ENCODE measurements around the gene STEEP1. TPM values are rescaled to one million over a fixed set of nuclear protein-coding genes. Genes with fewer than 3 reads are reported as not detected.

STEEP1 gene
- 21.6 to 24.9 TPM (median 22.3 TPM) in 3 replicates for total RNA-seq

DNA sequence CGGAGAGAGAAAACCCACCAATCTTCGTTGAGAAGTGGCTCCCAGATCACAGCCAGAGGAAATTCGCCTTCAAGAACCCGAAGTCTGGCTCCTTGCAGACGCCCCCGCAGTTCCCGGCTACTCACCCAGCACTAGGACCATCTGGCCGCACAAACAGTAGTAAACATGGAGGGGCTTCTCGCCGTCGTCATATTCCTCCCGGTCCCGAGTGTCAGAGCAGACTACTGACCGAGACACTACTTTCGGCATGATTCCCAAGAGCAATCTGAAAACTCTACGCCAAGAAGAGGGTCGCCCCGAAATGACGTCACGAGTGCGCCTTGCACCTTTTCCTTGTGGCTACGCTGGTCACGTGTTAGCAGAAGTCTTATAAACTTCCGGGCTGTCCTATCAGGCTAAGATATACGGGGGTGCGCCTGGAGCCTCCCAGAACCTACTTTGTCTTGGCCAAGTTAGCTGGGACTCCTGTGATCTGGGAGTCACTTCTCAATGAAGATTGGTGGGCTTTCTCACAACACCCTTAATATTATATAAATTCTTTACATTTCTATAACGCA is at the start of gene STEEP1:
TSS of gene STEEP1 (minus strand) at position 303 of the 557 bp plus-strand sequence. CDS start at position 249, 54 bp downstream.
- Mint-ChIP-seq H3K36me3 (peaks cover 2% of the 10 kb centered on the region), H3K4me1 (peaks cover 6% of the 10 kb centered on the region), H3K27me3 (ENCODE audit: low read depth) (no peaks in the 10 kb centered on the region), H3K4me3 (peak within 1 kb of the TSS; percentile 95), H3K9me3 (peaks cover 13% of the 10 kb centered on the region), H3K27ac (peak within 1 kb of the TSS; percentile 98)
- TF ChIP-seq, protein P1, sequence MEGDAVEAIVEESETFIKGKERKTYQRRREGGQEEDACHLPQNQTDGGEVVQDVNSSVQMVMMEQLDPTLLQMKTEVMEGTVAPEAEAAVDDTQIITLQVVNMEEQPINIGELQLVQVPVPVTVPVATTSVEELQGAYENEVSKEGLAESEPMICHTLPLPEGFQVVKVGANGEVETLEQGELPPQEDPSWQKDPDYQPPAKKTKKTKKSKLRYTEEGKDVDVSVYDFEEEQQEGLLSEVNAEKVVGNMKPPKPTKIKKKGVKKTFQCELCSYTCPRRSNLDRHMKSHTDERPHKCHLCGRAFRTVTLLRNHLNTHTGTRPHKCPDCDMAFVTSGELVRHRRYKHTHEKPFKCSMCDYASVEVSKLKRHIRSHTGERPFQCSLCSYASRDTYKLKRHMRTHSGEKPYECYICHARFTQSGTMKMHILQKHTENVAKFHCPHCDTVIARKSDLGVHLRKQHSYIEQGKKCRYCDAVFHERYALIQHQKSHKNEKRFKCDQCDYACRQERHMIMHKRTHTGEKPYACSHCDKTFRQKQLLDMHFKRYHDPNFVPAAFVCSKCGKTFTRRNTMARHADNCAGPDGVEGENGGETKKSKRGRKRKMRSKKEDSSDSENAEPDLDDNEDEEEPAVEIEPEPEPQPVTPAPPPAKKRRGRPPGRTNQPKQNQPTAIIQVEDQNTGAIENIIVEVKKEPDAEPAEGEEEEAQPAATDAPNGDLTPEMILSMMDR (IDR thresholded peaks at IDR 0.05; ENCODE audit: unreplicated experiment), result no peak
- peak; percentile 63 to 83 for DNase-seq (ENCODE audit: low spot score in 2 of 2, unreplicated experiment in 2 of 2)

DNA sequence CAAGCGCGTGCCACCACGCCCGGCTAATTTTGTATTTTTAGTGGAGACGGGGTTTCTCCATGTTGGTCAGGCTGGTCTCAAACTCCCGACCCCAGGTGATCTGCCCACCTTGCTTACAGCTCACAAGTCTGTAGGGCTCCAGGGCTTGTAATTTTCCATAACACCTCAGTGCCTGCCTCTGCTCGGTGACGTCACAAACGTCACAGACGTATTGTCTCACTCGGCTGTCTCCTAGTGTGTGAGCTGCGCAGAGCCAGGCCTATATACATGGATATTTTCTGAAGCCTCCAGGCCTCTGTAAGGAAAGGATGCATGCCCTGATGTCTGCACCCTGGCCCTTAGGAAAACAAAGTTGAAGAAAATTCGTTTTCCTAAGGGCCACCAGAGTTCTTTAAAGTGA is 49.6 kb upstream of the STEEP1 start:
- H3K36me3 Mint-ChIP-seq, result no peaks in the 10 kb centered on the region
- H3K4me3 Mint-ChIP-seq, result no peak overlapping the region
- peaks cover 13% of the 10 kb centered on the region for H3K9me3 Mint-ChIP-seq
- H3K27me3 Mint-ChIP-seq (ENCODE audit: low read depth), result no peaks in the 10 kb centered on the region
- DNase-seq (ENCODE audit: low spot score in 2 of 2, unreplicated experiment in 2 of 2), result no peak
- TF ChIP-seq, protein P1 (IDR thresholded peaks at IDR 0.05; ENCODE audit: unreplicated experiment), result no peak
- no peak overlapping the region for H3K27ac Mint-ChIP-seq
- no peaks in the 10 kb centered on the region for H3K4me1 Mint-ChIP-seq

DNA sequence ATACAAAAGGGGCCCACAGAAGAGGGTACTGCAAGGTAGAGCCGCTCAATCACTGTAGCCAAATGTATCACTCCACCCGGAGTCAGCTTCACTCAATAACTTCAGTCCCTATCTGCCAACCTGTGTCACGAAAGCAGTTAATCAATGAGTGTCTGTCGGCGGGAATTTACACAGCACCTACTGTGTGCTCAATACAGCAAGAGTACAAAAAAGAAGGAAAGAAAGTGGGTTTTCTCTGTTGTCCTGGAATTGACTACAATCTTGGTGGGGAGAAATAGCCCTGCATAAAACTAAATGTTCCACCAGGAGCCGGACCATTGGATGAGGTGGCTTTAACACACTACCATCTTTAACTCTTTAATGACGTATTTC is 41.8 kb upstream of the STEEP1 start:
- DNase-seq (ENCODE audit: low spot score in 2 of 2, unreplicated experiment in 2 of 2), result no peak
- H3K27ac Mint-ChIP-seq, result peak overlapping the region; percentile 96
- H3K9me3 Mint-ChIP-seq, result peaks cover 8% of the 10 kb centered on the region
- peak overlapping the region; percentile 88 for H3K4me3 Mint-ChIP-seq
- H3K36me3 Mint-ChIP-seq, result no peaks in the 10 kb centered on the region
- peaks cover 21% of the 10 kb centered on the region for H3K4me1 Mint-ChIP-seq
- H3K27me3 Mint-ChIP-seq (ENCODE audit: low read depth), result no peaks in the 10 kb centered on the region
- TF ChIP-seq, protein P1 (IDR thresholded peaks at IDR 0.05; ENCODE audit: unreplicated experiment), result no peak

DNA sequence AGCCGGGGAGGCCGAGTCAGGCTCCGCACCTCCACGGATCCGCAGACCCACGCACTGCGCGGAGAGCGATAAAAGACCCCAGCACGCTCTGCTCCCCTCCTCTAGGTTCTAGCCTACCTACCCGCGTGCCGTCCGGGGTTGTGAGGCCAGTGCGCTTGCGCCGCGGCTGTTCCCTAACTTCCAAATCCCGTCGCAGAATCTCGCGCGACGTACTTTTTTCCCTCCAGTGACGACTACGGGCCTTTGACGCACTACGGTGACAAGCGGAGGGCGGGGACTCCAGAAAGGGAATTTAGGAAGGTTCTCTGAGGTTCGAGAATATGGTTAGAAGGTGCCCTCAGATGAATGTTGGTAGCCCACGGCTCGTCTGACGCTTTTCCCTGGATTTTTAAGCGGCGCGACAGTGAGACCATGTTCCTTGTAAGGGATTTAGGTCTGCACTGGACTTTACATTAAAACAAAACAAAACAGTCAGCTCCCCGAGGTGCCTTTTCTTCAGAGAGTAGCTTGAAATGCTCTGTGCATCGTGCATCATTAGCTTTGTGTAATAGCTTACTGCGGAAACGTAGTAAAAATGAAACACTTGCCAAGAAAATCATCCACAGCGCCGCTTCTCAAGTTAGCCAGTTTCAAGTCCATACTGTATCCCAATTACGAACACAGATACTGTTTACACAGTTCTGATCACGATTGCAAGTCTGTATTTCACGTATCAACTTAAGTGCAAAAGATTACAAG is 41.2 kb upstream of the STEEP1 start, which contains the start of gene NKRF:
TSS of gene NKRF (minus strand) at position 145 of the 738 bp plus-strand sequence.
- TF ChIP-seq, protein P1 (IDR thresholded peaks at IDR 0.05; ENCODE audit: unreplicated experiment), result no peak
- Mint-ChIP-seq H3K36me3 (peaks cover 3% of the 10 kb centered on the region), H3K4me1 (peaks cover 21% of the 10 kb centered on the region), H3K27ac (peak within 1 kb of the TSS; percentile 96), H3K4me3 (peak within 1 kb of the TSS; percentile 88), H3K27me3 (ENCODE audit: low read depth) (no peaks in the 10 kb centered on the region), H3K9me3 (peaks cover 12% of the 10 kb centered on the region)
- peak; percentile 74 to 85 for DNase-seq (ENCODE audit: low spot score in 2 of 2, unreplicated experiment in 2 of 2)

DNA sequence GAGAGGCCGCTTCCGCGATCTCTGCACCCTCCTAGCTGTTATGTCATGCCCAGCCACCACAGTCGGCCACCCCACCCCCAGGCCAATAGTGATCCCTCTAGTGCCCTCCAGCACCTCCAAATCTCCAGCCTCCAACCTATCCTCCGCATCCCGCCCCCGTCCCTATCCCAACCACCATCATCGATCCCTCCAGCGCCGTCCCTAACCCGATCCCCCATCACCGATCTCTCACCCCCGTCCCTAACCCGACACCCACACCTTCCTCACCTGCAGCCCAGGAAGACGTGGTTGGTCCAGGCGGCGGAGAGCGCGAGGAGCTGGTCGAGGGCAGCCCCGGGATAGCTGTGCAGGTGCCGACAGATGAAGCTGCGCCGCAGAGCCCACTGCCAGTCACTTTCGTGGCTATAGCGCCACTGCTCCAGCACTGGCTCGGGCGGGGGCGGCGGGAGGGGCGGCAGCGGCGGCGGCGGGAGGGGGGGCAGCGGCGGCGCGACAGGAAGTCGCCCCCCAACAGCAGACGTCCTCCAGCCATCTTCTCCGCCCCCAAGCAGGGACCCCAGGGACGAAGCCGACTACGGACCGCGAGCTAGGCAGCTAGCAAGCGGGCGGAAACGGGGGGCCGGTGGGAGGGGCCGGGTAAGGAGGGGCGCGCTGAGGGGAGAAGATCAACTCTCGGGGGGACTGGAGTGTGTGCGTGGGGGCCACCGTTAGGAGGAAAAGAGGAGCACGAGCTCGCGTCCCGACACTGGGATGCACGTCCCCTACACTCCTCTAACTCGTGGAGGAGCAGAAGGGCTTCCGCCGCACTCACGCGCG is 40.5 kb upstream of the STEEP1 start:
- Mint-ChIP-seq H3K27ac (peak overlapping the region; percentile 96), H3K36me3 (peaks cover 3% of the 10 kb centered on the region), H3K27me3 (ENCODE audit: low read depth) (no peaks in the 10 kb centered on the region), H3K4me3 (peak overlapping the region; percentile 88), H3K4me1 (peaks cover 21% of the 10 kb centered on the region), H3K9me3 (peaks cover 10% of the 10 kb centered on the region)
- TF ChIP-seq, protein P1 (IDR thresholded peaks at IDR 0.05; ENCODE audit: unreplicated experiment), result no peak
- peak; percentile 22 to 39 for DNase-seq (ENCODE audit: low spot score in 2 of 2, unreplicated experiment in 2 of 2)
